SK-N-DZ (cell line): ENCODE data around the gene TEDDM1.
"Not testable (repeated sequence)": the region's sequence is repeated elsewhere in the genome, so short reads cannot be mapped to it uniquely, and the experiment has no call there.

Experiments
- DNase-seq: peaks from one replicate; pipeline ENCODE4 v3.0.0-alpha.2; 2015; ENCODE audit warnings: low spot score

Gene TEDDM1

DNA sequence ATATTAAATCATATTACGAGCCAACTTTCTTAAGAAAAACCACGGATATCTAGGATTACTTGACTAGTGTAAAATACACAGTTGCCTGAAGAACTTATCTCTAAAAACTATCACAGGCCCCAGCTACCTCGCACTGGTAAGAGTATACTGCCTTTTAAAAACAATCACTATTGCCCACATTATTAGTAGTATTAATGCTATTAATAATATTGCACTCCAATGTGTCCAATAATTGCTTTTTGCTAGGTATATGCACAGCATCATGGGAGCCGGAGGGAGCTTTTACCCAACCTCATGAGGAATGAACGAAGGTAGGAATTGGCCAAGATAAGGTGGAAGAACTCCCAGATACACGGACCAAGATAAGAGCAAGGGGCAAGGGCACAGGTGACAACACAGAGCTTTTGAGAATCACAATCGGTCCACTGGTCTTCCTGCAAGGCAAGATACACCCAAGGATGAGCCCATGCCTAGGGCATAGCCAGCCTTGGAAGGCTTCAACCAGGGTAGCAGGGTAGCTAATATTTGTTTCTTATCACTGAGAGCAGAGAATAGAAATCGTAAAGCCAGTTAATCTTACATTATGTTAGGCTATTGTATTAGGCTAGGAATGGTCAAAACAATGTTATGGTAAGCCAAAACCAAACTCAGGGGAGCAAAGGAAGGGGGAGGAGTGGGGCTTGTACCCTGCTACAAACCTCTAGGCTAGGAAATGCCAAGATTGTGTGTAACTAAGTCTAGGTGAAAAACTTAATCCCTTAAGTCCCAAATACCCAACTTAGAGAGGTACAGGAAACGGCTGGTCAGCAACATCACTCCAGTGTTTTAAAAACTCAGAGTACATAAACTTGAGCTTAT is 18.3 kb downstream of the TEDDM1 start:
- no peak for DNase-seq

DNA sequence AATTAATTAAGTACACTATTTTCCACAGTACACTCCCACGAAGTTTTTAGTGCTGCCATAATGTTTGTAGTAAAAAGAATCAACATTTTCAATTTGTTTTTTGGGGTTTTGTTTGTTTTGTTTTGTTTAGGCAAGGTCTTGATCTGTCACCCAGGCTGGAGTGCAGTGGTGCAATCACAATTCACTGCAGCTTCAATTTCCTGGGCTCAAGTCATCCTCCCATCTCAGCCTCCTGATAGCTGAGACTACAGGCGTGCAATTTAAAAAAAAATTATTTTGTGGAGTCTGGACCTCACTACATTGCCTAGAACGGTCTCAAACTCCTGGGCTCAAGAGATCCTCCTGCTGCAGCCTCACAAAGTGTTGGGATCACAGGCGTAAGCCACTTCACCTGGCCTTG is 20.3 kb downstream of the TEDDM1 start:
- DNase-seq = no peak

DNA sequence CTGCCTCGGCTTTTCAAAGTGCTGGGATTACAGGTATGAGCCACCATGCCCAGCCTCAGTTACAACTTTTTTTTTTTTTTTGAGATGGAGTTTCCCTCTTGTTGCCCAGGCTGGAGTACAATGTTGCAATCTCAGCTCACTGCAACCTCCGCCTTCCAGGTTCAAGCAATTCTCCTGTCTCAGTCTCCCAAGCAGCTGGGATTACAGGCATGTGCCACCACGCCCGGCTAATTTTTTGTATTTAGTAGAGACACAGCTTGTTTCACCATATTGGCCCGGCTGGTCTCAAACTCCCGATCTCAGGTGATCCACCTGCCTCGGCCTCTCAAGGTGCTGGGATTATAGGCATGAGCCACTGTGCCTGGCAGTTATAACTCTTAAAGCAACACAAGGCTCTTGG is 20.7 kb downstream of the TEDDM1 start:
- not testable (repeated sequence) for DNase-seq

DNA sequence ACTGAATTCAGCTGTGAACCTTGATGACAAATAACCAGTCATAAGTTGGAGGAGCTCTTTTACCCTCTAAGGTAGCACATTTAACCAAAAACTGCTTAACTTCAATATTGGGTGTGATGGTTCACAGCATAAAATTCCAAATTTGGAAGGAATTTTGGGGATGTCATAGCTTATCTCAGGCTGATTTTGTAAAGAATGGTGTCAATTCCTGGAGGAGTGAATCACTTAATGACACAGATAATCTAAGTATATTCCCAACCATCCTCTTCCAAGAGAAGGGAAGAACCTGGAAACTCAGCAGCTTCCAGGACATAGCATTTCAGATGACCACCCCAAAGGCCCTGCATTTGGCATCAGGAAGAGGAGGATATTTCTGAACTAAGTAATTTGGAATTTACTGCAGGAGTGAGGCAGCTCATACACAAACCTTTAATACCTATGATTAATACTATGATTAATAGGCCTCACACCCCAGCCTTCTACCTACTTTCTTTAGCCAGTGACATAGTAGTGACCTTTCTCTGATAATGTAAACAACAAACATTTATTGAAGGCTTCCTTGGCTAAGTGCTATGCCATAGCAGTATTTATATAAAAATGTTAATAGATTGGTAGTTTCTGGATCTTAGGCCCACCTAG is 23.4 kb downstream of the TEDDM1 start:
- DNase-seq = no peak

DNA sequence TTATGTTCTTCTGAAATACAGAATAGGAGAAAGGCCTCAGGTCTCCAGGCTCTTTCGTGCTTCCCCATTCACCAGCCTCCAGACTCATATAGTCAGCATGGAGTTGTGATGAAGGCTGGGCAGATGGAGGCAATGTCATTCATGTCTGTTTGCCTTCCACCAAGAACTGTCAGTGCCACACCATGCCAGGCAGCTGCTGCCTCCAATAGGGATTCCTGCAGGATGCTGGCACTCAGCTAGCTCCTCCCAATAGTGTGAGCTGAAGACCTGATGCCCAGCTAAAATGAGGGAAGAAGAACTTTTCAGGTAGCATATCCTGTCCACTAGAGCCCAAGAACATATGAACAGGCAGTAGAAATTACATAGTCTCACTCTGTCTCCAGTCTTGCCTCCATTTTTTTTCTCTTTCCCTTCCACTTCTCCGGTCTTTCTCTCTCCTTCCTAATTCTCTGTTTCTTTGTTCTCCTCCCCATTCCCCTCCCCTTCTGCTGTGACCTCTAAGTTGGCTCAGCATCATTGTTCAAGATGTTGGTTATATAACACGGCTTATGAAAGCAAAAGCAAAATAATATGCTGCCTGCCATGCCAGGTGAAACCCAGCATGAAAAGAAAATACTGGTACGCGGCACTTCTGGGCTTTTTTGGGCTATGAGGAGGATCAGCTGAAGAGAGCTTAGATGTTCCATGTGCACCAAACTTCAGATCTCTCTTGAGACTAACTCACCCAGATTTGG is 26.2 kb downstream of the TEDDM1 start:
- no peak for DNase-seq

DNA sequence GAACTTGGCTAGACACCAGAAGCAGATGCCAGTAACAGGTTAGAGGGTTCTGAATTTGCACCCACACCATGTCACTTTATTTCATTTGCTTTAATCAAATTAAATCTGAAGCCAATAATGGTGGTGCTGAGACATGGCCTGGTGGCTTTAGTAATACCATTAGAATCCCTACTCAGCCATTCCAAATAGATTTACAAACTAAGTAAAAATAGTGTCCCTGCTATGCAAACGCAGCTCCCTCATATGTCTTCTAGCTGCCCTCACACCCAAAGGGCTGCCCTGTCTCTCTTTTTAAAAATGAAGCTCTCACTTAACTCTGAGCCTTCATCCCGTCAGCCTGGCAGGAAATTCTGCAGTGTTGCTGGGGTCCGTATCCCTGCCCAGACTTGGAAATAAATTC is 29.9 kb downstream of the TEDDM1 start:
- DNase-seq = no peak

DNA sequence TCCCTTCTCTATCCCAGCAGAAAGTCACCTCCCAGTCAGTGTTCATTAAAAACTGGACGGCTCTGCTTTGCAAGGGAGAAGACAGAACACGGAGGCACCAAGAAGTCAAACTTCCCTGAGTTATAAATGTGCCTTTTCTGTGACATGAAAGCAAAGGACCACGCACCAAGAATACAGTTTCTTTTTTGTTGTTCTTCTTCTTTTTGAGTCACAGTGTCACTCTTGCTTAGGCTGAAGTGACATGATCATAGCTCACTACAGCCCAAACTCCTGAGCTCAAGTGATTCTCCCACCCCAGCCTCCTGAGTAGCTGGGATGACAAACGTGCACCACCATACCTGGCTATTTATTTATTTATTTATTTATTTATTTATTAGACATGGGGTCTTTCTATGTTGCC is 31.6 kb downstream of the TEDDM1 start:
- DNase-seq = no peak

DNA sequence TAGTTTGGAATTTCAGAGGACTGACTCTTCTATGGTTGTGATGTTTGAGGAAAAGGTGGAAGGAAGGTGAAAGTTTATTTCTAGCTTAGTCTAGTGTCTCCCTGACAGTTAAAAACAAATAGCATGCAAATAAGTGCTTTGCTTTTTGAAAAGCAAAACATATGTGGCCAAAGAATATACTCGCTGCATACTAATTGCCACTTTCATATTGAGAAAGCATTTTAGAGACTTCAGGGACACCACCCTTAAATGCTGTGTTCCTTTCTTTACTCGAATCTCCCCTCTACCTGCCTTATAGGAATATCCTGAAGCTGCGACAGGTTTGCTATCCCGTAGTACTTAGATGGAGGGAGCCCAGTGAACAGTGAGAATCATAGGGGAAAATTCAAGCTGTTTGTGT is 32.1 kb downstream of the TEDDM1 start:
- DNase-seq = no peak

DNA sequence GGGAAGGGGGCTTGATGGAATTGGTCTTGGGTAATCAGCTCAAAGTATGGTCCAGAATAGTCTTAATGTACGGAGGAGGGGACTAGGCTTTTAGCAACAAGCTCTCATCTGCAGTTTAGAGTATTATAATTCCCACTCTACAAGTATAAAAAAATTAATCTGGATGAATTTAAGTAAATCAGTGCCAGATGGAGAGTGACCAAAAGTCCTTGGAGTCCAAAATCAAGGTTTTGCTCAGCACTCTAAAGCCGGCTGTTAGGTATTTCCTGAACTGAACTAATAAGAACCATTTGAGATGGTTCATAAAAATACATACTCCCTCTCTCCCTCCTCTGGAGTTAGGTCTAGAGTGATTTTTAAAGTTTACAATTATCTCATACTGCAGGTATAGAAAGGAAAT is 32.5 kb downstream of the TEDDM1 start:
- no peak for DNase-seq

DNA sequence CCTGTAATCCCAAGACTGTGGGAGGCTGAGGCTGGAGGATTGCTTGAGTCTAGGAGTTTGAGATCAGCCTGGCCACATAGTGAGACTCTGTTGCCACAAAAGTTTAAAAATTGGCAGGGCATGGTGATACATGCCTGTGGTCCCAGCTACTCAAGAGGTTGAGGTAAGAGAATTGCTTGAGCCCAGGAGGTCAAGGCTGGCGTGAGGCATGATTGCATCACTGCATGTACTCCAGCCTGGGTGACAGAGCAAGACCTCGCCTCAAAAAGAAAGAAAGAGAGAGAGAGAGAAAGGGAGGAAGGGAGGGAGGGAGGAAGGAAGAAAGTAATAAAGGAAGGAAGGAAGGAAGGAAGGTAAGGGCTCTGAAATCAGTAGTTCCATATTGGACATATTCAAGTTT is 33.9 kb downstream of the TEDDM1 start:
- no peak for DNase-seq

DNA sequence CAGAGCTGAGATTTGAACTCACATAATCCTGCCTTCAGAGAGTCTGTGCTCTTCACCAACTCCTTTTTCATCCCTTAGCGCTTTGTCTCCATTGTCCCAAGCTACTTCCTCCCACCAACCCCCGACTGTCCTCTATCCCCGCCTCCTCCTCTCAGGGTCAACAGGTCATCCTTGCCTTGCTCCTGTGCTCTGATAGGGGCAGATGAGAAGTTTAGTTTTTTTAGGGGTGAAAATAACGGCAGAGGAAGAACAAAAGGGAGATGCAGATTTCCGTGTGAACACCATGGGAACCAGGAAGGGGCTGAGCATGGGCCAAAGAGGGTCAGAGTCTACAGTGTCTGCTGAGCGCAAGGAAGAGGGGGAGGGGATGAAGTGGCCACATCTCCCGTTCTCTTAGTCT is 40.8 kb downstream of the TEDDM1 start:
- no peak for DNase-seq

DNA sequence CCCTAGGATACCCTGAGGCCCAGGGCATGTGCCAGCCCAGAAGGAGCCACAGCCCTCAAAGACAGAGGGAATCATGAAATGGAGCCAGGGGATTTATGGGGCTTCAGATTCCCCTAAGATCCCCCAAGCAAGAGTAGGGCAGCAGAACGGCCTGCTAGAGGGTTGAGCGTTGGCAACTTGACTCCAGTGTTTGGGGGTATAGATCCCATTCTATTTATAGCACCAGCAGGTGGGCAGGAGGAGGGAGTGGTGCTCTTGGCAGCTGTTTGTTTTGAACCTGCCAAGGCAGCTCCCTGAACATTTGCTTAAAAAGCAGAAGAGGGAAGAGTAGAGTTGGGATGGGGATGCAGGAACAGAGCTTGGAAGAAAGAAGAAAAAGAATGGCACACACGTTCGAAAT is 42.6 kb downstream of the TEDDM1 start:
- no peak for DNase-seq

DNA sequence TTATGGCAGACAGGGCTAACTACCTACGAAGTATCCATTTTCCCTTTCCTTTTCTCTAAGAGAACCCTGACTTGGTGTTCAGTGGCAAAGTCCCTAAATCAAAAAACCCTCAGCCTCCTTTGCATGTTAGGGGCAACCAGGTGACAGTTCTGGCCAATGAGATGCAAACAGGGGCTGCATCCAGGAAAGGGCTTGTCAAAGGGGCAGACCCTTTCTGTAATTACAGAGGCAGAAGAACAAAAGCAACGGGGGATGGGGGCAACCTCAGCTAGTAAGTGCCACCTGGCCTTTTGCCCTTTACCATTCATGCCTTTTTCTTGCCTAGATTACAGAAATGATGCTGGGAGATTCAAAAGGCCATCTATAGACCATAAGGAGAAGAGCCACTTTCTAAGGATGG is 43.3 kb downstream of the TEDDM1 start:
- no peak for DNase-seq

DNA sequence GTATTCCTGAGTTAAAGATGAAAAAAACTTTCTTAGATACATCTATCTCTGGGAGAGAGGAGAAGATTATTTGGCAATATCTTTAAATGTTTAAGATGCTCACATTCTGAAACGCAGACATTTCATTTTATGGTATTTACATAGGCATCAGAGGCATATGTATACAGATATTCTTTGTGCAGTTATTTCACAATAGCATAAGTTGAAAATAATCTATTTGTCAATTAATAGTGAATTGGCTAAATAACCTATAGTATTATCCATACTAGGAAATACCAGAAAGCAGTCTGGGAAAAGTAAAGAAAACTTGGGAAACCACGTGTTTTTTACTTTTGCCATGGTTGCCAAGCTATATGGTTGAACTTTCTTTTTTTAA is 44.8 kb downstream of the TEDDM1 start:
- no peak for DNase-seq

DNA sequence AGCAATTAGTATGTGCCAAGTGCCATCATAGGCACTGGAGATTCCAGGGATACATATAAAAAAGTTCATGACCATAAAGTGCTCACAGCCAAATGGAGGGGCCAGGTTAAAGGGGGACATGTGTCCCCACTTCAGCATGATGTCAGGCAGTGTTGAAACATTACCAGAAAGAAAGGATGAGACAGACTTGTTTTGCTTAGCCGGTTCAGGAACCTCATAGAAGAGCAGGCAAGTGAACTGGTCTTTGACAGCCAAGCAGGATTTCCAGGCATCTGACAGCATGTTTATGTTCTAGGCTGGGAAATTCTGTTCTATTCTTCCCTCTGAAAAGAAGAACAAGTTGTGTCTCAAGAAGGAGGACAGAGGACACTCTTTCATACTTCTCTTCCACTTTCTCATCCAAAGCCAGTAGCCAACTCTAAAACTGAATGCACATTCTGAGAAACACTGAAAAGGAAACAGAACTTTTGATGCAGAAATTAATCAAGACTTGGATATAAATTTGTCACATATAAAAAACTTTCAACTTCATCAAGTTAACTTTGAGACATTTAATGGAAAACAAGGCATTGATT is 48.6 kb downstream of the TEDDM1 start:
- no peak for DNase-seq

DNA sequence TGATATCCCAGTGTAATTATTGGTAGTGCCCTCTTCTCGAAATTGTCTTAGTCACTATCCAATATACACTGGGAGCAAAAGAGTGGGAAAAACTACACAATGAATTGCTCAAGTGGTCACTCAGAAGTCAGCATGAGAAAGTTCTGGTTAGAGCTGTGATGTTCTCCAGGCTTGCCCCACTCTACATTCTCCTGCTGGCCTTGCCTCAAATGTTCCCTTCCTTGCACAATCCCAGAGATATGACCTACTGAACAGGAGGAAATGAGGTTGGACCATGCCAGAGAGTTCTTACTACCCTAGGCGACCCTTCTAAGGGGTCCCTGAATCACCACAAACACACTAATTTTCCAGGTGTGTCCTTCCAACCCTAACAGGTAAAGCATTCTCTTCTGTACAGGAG is 49.6 kb downstream of the TEDDM1 start:
- no peak for DNase-seq

DNA sequence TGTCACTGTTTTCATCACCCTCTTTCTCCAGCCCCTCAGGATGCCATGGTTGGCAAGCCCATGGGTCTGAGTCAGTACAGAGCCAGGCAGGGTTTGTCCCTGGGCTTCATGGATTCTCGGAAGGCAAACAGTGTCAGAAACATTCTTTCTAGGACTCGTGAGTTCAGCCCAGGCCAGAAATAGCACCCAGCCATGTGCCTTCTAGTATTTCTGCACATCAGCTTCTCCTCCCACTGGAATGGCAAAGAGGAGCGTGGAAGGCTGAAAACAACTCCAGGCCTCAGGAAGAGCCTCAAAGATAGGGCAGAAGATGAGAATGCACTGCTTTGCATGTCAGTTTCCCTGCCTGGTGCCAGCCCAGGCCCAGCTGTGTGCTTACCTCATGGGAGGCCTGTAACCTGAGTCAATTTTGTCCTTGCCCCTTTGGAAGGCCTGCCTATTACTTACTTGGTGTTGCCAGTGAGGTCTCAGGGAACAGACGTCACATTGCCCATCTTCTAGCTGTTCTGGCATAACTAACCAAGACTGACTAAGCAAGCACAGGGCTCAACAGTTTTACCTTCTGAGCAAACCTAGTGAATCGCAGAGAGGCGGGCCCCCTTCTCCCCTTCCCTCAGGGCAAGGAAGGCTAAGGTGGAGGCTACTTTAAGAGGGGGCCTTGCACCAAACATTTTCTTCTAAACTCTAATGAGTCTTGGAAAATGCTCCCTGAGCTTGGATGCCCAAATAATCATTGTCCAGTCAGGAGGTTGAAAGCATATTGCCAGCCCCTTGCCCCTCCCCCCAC is 51.3 kb downstream of the TEDDM1 start:
- DNase-seq = no peak
